ENCODE data around the gene GBX2. TPM values are rescaled to one million over a fixed set of nuclear protein-coding genes. Genes with fewer than 3 reads are reported as not detected.

The GBX2 gene
- total RNA-seq, 5 donors from 2014 or later (not counting 1 experiment from before 2014, with no cell fraction given): not detected

- H3K4me3 Mint-ChIP-seq: no peak overlapping the region
These were observed 5.9 kb downstream of the GBX2 start for GRCh38 chr2:236162031-236162845.

GRCh38 chr2:236161531-236161930, 6.7 kb downstream of the GBX2 start:
- ChIA-PET CTCF (no interaction called here), POLR2A (no interaction called here)
- no peak for ATAC-seq (replicated peaks in 1 of 4)
- H3K9me3 Mint-ChIP-seq: no peaks in the 10 kb centered on the region
- H3K27ac Mint-ChIP-seq: no peak overlapping the region
- no peak overlapping the region for H3K27ac ChIP-seq (ENCODE audit: low read length)
- H3K4me1 ChIP-seq (ENCODE audit: control insufficient read depth in 1 of 2, extremely low read depth in 1 of 2, insufficient read depth in 2 of 2, low read length in 2 of 2): peaks cover 0 to 10% of the 10 kb centered on the region in 2 experiments
- H3K4me3 Mint-ChIP-seq: no peak overlapping the region
- peaks cover 5 to 21% (median 13%) of the 10 kb centered on the region in 3 donors for H3K4me1 Mint-ChIP-seq
- no peaks in the 10 kb centered on the region for H3K9me3 ChIP-seq
- H3K4me3 ChIP-seq (ENCODE audit: control insufficient read depth in 1 of 2, extremely low read depth in 1 of 2, low read length in 1 of 2): no peak overlapping the region
- WGBS (ENCODE audit: insufficient coverage): 65% methylated on average over 12 of the region's 12 CpGs
- H3K36me3 ChIP-seq (ENCODE audit: control insufficient read depth in 2 of 2, extremely low read depth in 1 of 2, insufficient read depth in 1 of 2, low read length in 1 of 2): no peaks in the 10 kb centered on the region
- H3K27me3 ChIP-seq (replicated peaks in 1 of 2; ENCODE audit: control insufficient read depth in 2 of 2, extremely low read depth in 1 of 2, insufficient read depth in 2 of 2, low read length in 1 of 2): peaks cover 3 to 88% of the 10 kb centered on the region in 2 experiments
- DNase-seq: no peak
- H3K27me3 Mint-ChIP-seq: peaks cover 37 to 74% of the 10 kb centered on the region in 2 donors
- no peaks in the 10 kb centered on the region for H3K36me3 Mint-ChIP-seq

More at GRCh38 chr2:236162031-236162845, 5.9 kb downstream of the GBX2 start:
- no peaks in the 10 kb centered on the region for H3K9me3 ChIP-seq
- H3K4me1 ChIP-seq (ENCODE audit: control insufficient read depth in 1 of 2, extremely low read depth in 1 of 2, insufficient read depth in 2 of 2, low read length in 2 of 2): peaks cover 0 to 16% of the 10 kb centered on the region in 2 experiments
- peaks cover 3 to 90% of the 10 kb centered on the region in 2 experiments for H3K27me3 ChIP-seq (replicated peaks in 1 of 2; ENCODE audit: control insufficient read depth in 2 of 2, extremely low read depth in 1 of 2, insufficient read depth in 2 of 2, low read length in 1 of 2)
- POLR2A ChIA-PET: no interaction called here
- H3K27ac ChIP-seq (ENCODE audit: low read length): no peak overlapping the region
- H3K36me3 ChIP-seq (ENCODE audit: control insufficient read depth in 2 of 2, extremely low read depth in 1 of 2, insufficient read depth in 1 of 2, low read length in 1 of 2): no peaks in the 10 kb centered on the region
- ATAC-seq (replicated peaks in 1 of 4): no peak
- Mint-ChIP-seq H3K9me3 (no peaks in the 10 kb centered on the region), H3K4me1 (peaks cover 5 to 25% (median 18%) of the 10 kb centered on the region in 3 donors), H3K27ac (no peak overlapping the region), H3K36me3 (no peaks in the 10 kb centered on the region), H3K27me3 (peaks cover 39 to 73% of the 10 kb centered on the region in 2 donors)
- CTCF ChIA-PET: no interaction called here
- no peak for DNase-seq
- WGBS (ENCODE audit: insufficient coverage): 51% methylated on average over 14 of the region's 16 CpGs
- H3K4me3 ChIP-seq (ENCODE audit: control insufficient read depth in 1 of 2, extremely low read depth in 1 of 2, low read length in 1 of 2): no peak overlapping the region

DNA sequence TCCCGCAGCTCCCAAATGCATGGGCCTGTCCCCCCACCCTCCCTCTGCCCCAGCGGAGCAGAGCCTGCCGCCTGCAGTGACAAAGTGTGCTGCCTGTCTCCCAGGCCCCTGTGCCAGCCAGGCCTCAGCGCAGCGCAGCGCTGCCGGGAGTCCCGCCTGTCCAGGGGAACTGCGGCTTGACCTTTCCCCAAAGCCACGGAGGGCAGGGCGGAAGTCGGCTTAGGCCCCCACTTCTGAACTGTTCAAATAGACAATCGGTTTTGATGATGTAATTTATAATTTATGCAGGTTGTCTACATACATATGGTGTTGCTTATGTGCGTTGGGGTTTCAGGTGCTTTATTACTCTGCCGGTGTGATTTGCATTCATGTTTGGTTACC, 7.1 kb downstream of the GBX2 start:
- peaks cover 0 to 6% of the 10 kb centered on the region in 2 experiments for H3K4me1 ChIP-seq (ENCODE audit: control insufficient read depth in 1 of 2, extremely low read depth in 1 of 2, insufficient read depth in 2 of 2, low read length in 2 of 2)
- ATAC-seq (replicated peaks in 1 of 4): no peak
- H3K27ac ChIP-seq (ENCODE audit: low read length): no peak overlapping the region
- H3K27me3 ChIP-seq (replicated peaks in 1 of 2; ENCODE audit: control insufficient read depth in 2 of 2, extremely low read depth in 1 of 2, insufficient read depth in 2 of 2, low read length in 1 of 2): peaks cover 3 to 88% of the 10 kb centered on the region in 2 experiments
- H3K4me1 Mint-ChIP-seq: peaks cover 5 to 16% (median 9%) of the 10 kb centered on the region in 3 donors
- CTCF ChIA-PET: no interaction called here
- H3K4me3 ChIP-seq (ENCODE audit: control insufficient read depth in 1 of 2, extremely low read depth in 1 of 2, low read length in 1 of 2): no peak overlapping the region
- no peak overlapping the region for H3K4me3 Mint-ChIP-seq
- no peak for DNase-seq
- 25% methylated on average over 12 of the region's 15 CpGs for WGBS (ENCODE audit: insufficient coverage)
- no peaks in the 10 kb centered on the region for H3K9me3 Mint-ChIP-seq
- H3K36me3 ChIP-seq (ENCODE audit: control insufficient read depth in 2 of 2, extremely low read depth in 1 of 2, insufficient read depth in 1 of 2, low read length in 1 of 2): no peaks in the 10 kb centered on the region
- H3K27ac Mint-ChIP-seq: no peak overlapping the region
- peaks cover 35 to 71% of the 10 kb centered on the region in 2 donors for H3K27me3 Mint-ChIP-seq
- POLR2A ChIA-PET: no interaction called here
- no peaks in the 10 kb centered on the region for H3K36me3 Mint-ChIP-seq
- H3K9me3 ChIP-seq: no peaks in the 10 kb centered on the region

- Mint-ChIP-seq H3K27me3 (peaks cover 39 to 68% of the 10 kb centered on the region in 2 donors), H3K4me1 (peaks cover 5 to 12% (median 9%) of the 10 kb centered on the region in 3 donors), H3K27ac (no peak overlapping the region), H3K4me3 (no peak overlapping the region), H3K36me3 (no peaks in the 10 kb centered on the region), H3K9me3 (no peaks in the 10 kb centered on the region)
- Histone ChIP-seq H3K9me3 (no peaks in the 10 kb centered on the region), H3K4me1 (ENCODE audit: control insufficient read depth in 1 of 2, extremely low read depth in 1 of 2, insufficient read depth in 2 of 2, low read length in 2 of 2) (peaks cover 0 to 6% of the 10 kb centered on the region in 2 experiments), H3K27me3 (replicated peaks in 1 of 2; ENCODE audit: control insufficient read depth in 2 of 2, extremely low read depth in 1 of 2, insufficient read depth in 2 of 2, low read length in 1 of 2) (peaks cover 3 to 88% of the 10 kb centered on the region in 2 experiments), H3K36me3 (ENCODE audit: control insufficient read depth in 2 of 2, extremely low read depth in 1 of 2, insufficient read depth in 1 of 2, low read length in 1 of 2) (no peaks in the 10 kb centered on the region), H3K4me3 (ENCODE audit: control insufficient read depth in 1 of 2, extremely low read depth in 1 of 2, low read length in 1 of 2) (no peak overlapping the region), H3K27ac (ENCODE audit: low read length) (no peak overlapping the region)
- WGBS (ENCODE audit: insufficient coverage): 36% methylated on average over 16 of the region's 22 CpGs
- DNase-seq (no peak), ATAC-seq (replicated peaks in 1 of 4) (no peak)
- ChIA-PET CTCF (no interaction called here), POLR2A (no interaction called here)
These were observed 7.7 kb downstream of the GBX2 start for GRCh38 chr2:236160366-236161081.

DNA sequence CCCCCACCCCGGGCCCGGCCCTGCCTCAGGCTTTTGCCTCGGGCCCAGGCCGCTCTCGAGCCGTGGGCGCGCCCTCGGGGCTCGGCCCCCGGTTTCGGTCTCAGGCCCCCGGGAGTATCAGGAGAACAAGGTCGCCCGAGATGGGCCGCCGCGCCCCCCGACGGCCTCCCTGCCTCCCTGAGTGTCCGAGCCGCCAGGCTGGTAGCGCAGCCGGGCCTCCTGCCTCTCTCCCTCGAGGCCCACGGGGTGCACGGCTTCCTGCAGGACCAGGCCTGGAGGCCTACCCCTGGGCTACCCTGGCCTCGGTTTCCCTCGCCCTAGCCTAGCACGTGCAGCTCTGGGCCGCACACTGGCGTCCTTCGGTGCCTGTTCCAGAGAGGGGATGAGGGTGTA, 8.4 kb downstream of the GBX2 start:
- H3K27me3 ChIP-seq (replicated peaks in 1 of 2; ENCODE audit: control insufficient read depth in 2 of 2, extremely low read depth in 1 of 2, insufficient read depth in 2 of 2, low read length in 1 of 2): peaks cover 0 to 85% of the 10 kb centered on the region in 2 experiments
- no peak overlapping the region for H3K4me3 ChIP-seq (ENCODE audit: control insufficient read depth in 1 of 2, extremely low read depth in 1 of 2, low read length in 1 of 2)
- Mint-ChIP-seq H3K4me1 (peaks cover 2 to 6% (median 4%) of the 10 kb centered on the region in 3 donors), H3K36me3 (no peaks in the 10 kb centered on the region), H3K27ac (no peak overlapping the region), H3K4me3 (no peak overlapping the region), H3K27me3 (peaks cover 40 to 65% of the 10 kb centered on the region in 2 donors), H3K9me3 (peaks cover 0 to under 1% (median 0%) of the 10 kb centered on the region in 3 donors)
- H3K27ac ChIP-seq (ENCODE audit: low read length): no peak overlapping the region
- DNase-seq (no peak), ATAC-seq (replicated peaks in 1 of 4) (no peak)
- H3K4me1 ChIP-seq (ENCODE audit: control insufficient read depth in 1 of 2, extremely low read depth in 1 of 2, insufficient read depth in 2 of 2, low read length in 2 of 2): peaks cover 0 to 6% of the 10 kb centered on the region in 2 experiments
- H3K9me3 ChIP-seq: no peaks in the 10 kb centered on the region
- H3K36me3 ChIP-seq (ENCODE audit: control insufficient read depth in 2 of 2, extremely low read depth in 1 of 2, insufficient read depth in 1 of 2, low read length in 1 of 2): no peaks in the 10 kb centered on the region
- ChIA-PET POLR2A (no interaction called here), CTCF (no interaction called here)
- whole genome bisulfite sequencing (ENCODE audit: insufficient coverage): 11% methylated on average over 27 of the region's 33 CpGs

DNA sequence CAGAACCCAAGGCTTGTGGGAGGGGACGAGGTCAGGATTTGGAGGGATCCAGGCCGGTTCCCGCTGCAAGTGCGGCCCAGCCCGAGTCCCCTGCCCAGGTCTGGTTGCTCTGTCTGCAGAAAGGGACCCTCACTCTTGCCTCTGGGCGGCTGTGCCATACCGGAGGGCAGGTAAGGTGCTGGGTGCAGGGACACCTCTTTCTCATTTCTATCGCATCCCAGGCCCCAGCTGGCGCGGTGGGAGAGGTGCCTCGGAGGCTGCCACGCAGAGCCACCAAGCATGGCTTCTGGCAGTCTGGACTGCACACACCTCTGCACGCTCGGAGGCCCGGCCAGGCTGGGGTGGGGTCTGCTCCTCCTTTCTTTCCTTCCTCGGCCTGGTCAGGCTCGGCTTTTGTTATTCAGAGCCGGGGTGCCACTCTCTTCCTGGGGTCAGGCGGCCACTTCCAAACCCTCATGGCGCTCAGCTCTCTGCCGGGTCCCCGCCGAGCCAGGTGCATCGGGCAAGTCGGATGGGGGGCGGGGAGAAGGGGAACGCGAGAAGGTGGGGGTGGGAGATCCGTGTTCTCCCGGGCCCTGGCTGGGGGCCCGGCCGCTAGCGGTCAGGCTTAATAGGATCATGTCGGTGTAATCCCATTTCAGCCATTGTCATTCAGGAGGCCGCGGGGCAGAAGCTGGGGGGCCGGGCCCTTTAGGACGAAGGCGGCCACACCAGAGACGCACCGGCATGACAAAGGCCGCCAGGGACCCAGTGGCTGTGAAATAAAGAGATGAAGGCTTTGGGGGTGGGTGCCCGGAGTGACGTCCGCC, 9.0 kb downstream of the GBX2 start:
- Histone ChIP-seq H3K9me3 (no peaks in the 10 kb centered on the region), H3K27ac (ENCODE audit: low read length) (no peak overlapping the region), H3K4me1 (ENCODE audit: control insufficient read depth in 1 of 2, extremely low read depth in 1 of 2, insufficient read depth in 2 of 2, low read length in 2 of 2) (peaks cover 0 to 4% of the 10 kb centered on the region in 2 experiments), H3K4me3 (ENCODE audit: control insufficient read depth in 1 of 2, extremely low read depth in 1 of 2, low read length in 1 of 2) (no peak overlapping the region), H3K36me3 (ENCODE audit: control insufficient read depth in 2 of 2, extremely low read depth in 1 of 2, insufficient read depth in 1 of 2, low read length in 1 of 2) (no peaks in the 10 kb centered on the region), H3K27me3 (replicated peaks in 1 of 2; ENCODE audit: control insufficient read depth in 2 of 2, extremely low read depth in 1 of 2, insufficient read depth in 2 of 2, low read length in 1 of 2) (peaks cover 0 to 79% of the 10 kb centered on the region in 2 experiments)
- Mint-ChIP-seq H3K27ac (no peak overlapping the region), H3K4me3 (no peak overlapping the region), H3K36me3 (no peaks in the 10 kb centered on the region), H3K4me1 (peaks cover 0 to 4% (median 2%) of the 10 kb centered on the region in 3 donors), H3K27me3 (peaks cover 42 to 65% of the 10 kb centered on the region in 2 donors), H3K9me3 (peaks cover 4 to 6% (median 5%) of the 10 kb centered on the region in 3 donors)
- 16% methylated on average over 31 of the region's 45 CpGs for WGBS (ENCODE audit: insufficient coverage)
- ChIA-PET CTCF (interaction anchor here in 1 of 2 donors (0.5 kb wide), 1 partner anchor 564 kb away, joined by 3 read pairs; no protein-coding TSS in a partner anchor), POLR2A (no interaction called here)
- ATAC-seq (replicated peaks in 1 of 4) (no peak), DNase-seq (no peak)

Data from T-cell (primary cell).